Endothelial cell of umbilical vein (primary cell): Measurements from ENCODE around the gene DNASE1. TPM values are rescaled to one million over a fixed set of nuclear protein-coding genes. Genes with fewer than 3 reads are reported as not detected.

ENCODE experiments used
- BruUV-seq: library from RNA; stranded (reverse); fragments of 400-500 nt; replicated peaks from 2 replicates; lab custom pipeline; 2021; lab: Mats Ljungman, UMichigan
- CTCF ChIA-PET: fragments of 300-600, 350-600 bp; sonication (Branson Sonifier 250); formaldehyde crosslinking; loops from one replicate; lab custom pipeline; 2021; ENCODE audit warnings: antibody characterized with exemption, inconsistent platforms; lab: Charles Lee
- POLR2A ChIA-PET: fragments of 300-600, 350-600 bp; sonication (Branson Sonifier 250); formaldehyde crosslinking; loops from one replicate; lab custom pipeline; 2021; ENCODE audit warnings: antibody characterized with exemption, inconsistent platforms; lab: Charles Lee
- DNase-seq: peaks from one replicate; pipeline ENCODE4 v3.0.0-alpha.2; 2011; ENCODE audit warnings: low read depth, low spot score
- FAIRE-seq: peaks from 2 replicates; lab custom pipeline; 2011; peaks lifted over from hg19 to GRCh38; lab: Jason Lieb, UNC
- H2AFZ ChIP-seq: 2 replicates; pipeline ENCODE4 v1.6.0; 2012; ENCODE audit warnings: low read depth, low read length, control low read depth, inconsistent platforms
- H3K27ac ChIP-seq: 2 replicates; pipeline ENCODE4 v1.5.1; 2011; ENCODE audit warnings: low read depth, mild to moderate bottlenecking, control low read depth, low read length, moderate library complexity; ENCODE audit not compliant: insufficient read depth
- H3K27me3 ChIP-seq, 2 experiments: 2 replicates each; pipeline versions ENCODE4 v1.6.0 to v1.6.1; 2011; ENCODE audit warnings: low read length in 2 of 2, mixed read lengths in 1 of 2; ENCODE audit not compliant: control insufficient read depth in 2 of 2, insufficient read depth in 2 of 2
- H3K36me3 ChIP-seq, 2 experiments: 2 replicates in 1 of 2; 3 replicates in 1 of 2; pipeline ENCODE4 v1.5.1; 2011; ENCODE audit warnings: low read length in 2 of 2, mild to moderate bottlenecking in 1 of 2, moderate library complexity in 1 of 2; ENCODE audit not compliant: control insufficient read depth in 2 of 2, insufficient read depth in 2 of 2; ENCODE audit errors: extremely low read depth in 1 of 2
- H3K4me1 ChIP-seq: 3 replicates; pipeline ENCODE4 v1.5.1; 2011; ENCODE audit warnings: mild to moderate bottlenecking, low read length; ENCODE audit not compliant: control insufficient read depth, insufficient read depth; ENCODE audit errors: extremely low read depth
- H3K4me2 ChIP-seq: 2 replicates; pipeline ENCODE4 v1.6.1; 2011; ENCODE audit warnings: low read length, control low read depth, mixed read lengths; ENCODE audit not compliant: insufficient read depth
- H3K4me3 ChIP-seq, 3 experiments: fragments of 200-600 bp in 1 of 3; sonication (generic), shearing (Covaris generic) in 1 of 3; replicated peaks in 1 of 3; 2 replicates each; pipeline ENCODE4 v1.5.1; 2011 to 2016; ENCODE audit warnings: control low read depth in 3 of 3, low read length in 3 of 3, mild to moderate bottlenecking in 2 of 3, inconsistent platforms in 1 of 3, low read depth in 1 of 3, moderate library complexity in 1 of 3; ENCODE audit not compliant: insufficient read depth in 1 of 3
- H3K79me2 ChIP-seq: 2 replicates; pipeline ENCODE4 v1.6.0; 2012; ENCODE audit warnings: low read length, inconsistent platforms; ENCODE audit not compliant: control insufficient read depth, insufficient read depth
- H3K9ac ChIP-seq: replicated peaks from 2 replicates; pipeline ENCODE3; 2011; ENCODE audit warnings: low read length, control low read depth; ENCODE audit not compliant: insufficient read depth; ENCODE audit errors: extremely low read depth
- H3K9me1 ChIP-seq: replicated peaks from 3 replicates; pipeline ENCODE4 v1.6.0; 2011; ENCODE audit warnings: mild to moderate bottlenecking, low read length; ENCODE audit not compliant: control insufficient read depth, insufficient read depth; ENCODE audit errors: extremely low read depth
- H3K9me3 ChIP-seq: replicated peaks from 2 replicates; pipeline ENCODE4 v1.5.1; 2012; ENCODE audit warnings: low read length, inconsistent platforms; ENCODE audit not compliant: control insufficient read depth, insufficient read depth
- H4K20me1 ChIP-seq: replicated peaks from 2 replicates; pipeline ENCODE3; 2011; ENCODE audit warnings: mild to moderate bottlenecking, low read length; ENCODE audit not compliant: control insufficient read depth, insufficient read depth; ENCODE audit errors: extremely low read depth
- CTCF ChIP-seq, 2 donors: IDR thresholded peaks; 1 replicate in 1 of 2; 2 replicates in 1 of 2; pipeline ENCODE4 v1.5.1; 2011; ENCODE audit warnings: low read length in 2 of 2, mild to moderate bottlenecking in 2 of 2, moderate library complexity in 2 of 2, control low read depth in 1 of 2, inconsistent platforms in 1 of 2, low read depth in 1 of 2; ENCODE audit not compliant: insufficient read depth in 1 of 2; ENCODE audit errors: extremely low read depth in 1 of 2
- EZH2 ChIP-seq: IDR thresholded peaks from 2 replicates; pipeline ENCODE4 v1.6.1; 2012; ENCODE audit warnings: borderline replicate concordance, low read depth, mild to moderate bottlenecking, moderate library complexity, low read length, inconsistent platforms; ENCODE audit not compliant: severe bottlenecking
- FOS ChIP-seq: IDR thresholded peaks from 2 replicates; pipeline ENCODE4 v1.6.1; 2011; ENCODE audit warnings: mild to moderate bottlenecking, low read length, moderate library complexity, borderline replicate concordance; ENCODE audit not compliant: insufficient read depth
- GATA2 ChIP-seq: IDR thresholded peaks from 2 replicates; pipeline ENCODE4 v1.7.0; 2011; ENCODE audit warnings: low read depth, mild to moderate bottlenecking, moderate library complexity, mixed read lengths, low read length; ENCODE audit not compliant: insufficient read length, insufficient read depth
- JUN ChIP-seq: IDR thresholded peaks from 2 replicates; pipeline ENCODE4 v1.6.1; 2011; ENCODE audit warnings: borderline replicate concordance, low read depth; ENCODE audit not compliant: insufficient read length, insufficient read depth
- MAX ChIP-seq: IDR thresholded peaks from 2 replicates; pipeline ENCODE4 v1.6.1; 2011; ENCODE audit not compliant: insufficient read depth, insufficient read length
- MYC ChIP-seq: IDR thresholded peaks from one replicate; pipeline ENCODE4 v1.6.1; 2011; ENCODE audit warnings: mild to moderate bottlenecking, low read depth, low read length
- POLR2A ChIP-seq: IDR thresholded peaks from 2 replicates; pipeline ENCODE4 v1.6.1; 2012; ENCODE audit warnings: low read depth, mild to moderate bottlenecking, control low read depth, low read length
- POLR2AphosphoS5 ChIP-seq: IDR thresholded peaks from 2 replicates; pipeline ENCODE4 v1.6.1; 2012; ENCODE audit warnings: low read depth, mild to moderate bottlenecking, control low read depth, low read length, moderate library complexity; ENCODE audit not compliant: insufficient read depth
- dilution Hi-C: fragments of 300-500 bp; cut with MboI; formaldehyde crosslinking; loops from one replicate; pipeline ENCODE4 v1.15.0; 2019; ENCODE audit warnings: low sequenced_read_pairs; ENCODE audit not compliant: extremely low pct_ligation_motif_present
- intact Hi-C: fragments of 100-400 bp; cut with micrococcal nuclease; formaldehyde crosslinking; loops from one replicate; pipeline ENCODE4 v1.10.0; 2022
- polyA plus RNA-seq, 4 experiments: library from polyadenylated mRNA; depleted of rRNA in 3 of 4; stranded (reverse) in 3 of 4; unstranded in 1 of 4; fragments of >200 nt; gene quantifications; 2 replicates each; pipeline versions ENCODE4 v1.2.1 to v1.2.3, GENCODE V29; 2011 to 2012; ENCODE audit warnings: missing spikeins in 1 of 4
- total RNA-seq: library from RNA; stranded (reverse); gene quantifications from 2 replicates; pipeline ENCODE4 v1.2.3, GENCODE V29; 2021

DNASE1 gene
- total and polyA plus RNA-seq, 2 donors (not counting 3 experiments of a cell fraction or from before 2014, with no cell fraction given): 11.1 to 13.5 TPM

GRCh38 chr16:3606441-3606840 is 48.0 kb upstream of the DNASE1 start:
- Histone ChIP-seq H3K27ac (no peak overlapping the region), H3K9ac (no peak overlapping the region), H2AFZ (no peak overlapping the region), H3K27me3 (no peaks in the 10 kb centered on the region), H4K20me1 (no peaks in the 10 kb centered on the region), H3K79me2 (no peaks in the 10 kb centered on the region), H3K4me2 (no peak overlapping the region), H3K9me1 (no peaks in the 10 kb centered on the region), H3K9me3 (no peaks in the 10 kb centered on the region), H3K4me1 (peaks cover 6% of the 10 kb centered on the region), H3K36me3 (no peaks in the 10 kb centered on the region), H3K4me3 (no peak overlapping the region)
- FAIRE-seq: no peak
- TF ChIP-seq MAX (no peak), EZH2 (no peak), JUN (no peak), POLR2A (no peak), GATA2 (no peak), CTCF (IDR thresholded peaks at IDR 0.05; ENCODE audit: extremely low read depth in 1 of 2, insufficient read depth in 1 of 2, low read depth in 1 of 2, low read length in 2 of 2) (no peak), POLR2AphosphoS5 (no peak), MYC (no peak), FOS (no peak)
- dilution Hi-C loops: no loop called here
- ChIA-PET POLR2A (no interaction called here), CTCF (interaction anchor here (1.3 kb wide), 1 partner anchor 40 kb away, joined by 4 read pairs; no protein-coding TSS in a partner anchor)
- intact Hi-C loops: no loop called here
- no peak for DNase-seq
- no TSS peak for BruUV-seq
